Esophagus muscularis mucosa (tissue), 4 donors: ENCODE measurements around the gene SPOCD1.
"Not testable (repeated sequence)": the region's sequence is repeated elsewhere in the genome, so short reads cannot be mapped to it uniquely, and the experiment has no call there.

ENCODE experiments used
- CTCF ChIP-seq, 3 experiments: fragments of 200-600 bp in 2 of 3; fragments of 450-650 bp in 1 of 3; sonication (generic) in 2 of 3; IDR thresholded peaks; one replicate each; pipeline ENCODE4 v1.5.1; 2017 to 2019; ENCODE audit warnings: antibody characterized with exemption in 3 of 3, mild to moderate bottlenecking in 2 of 3, moderate library complexity in 1 of 3
- EP300 ChIP-seq: sonication (generic); formaldehyde crosslinking; IDR thresholded peaks from one replicate; pipeline ENCODE4 v1.6.1; 2017; ENCODE audit warnings: antibody characterized with exemption
- POLR2A ChIP-seq: fragments of 450-650 bp; IDR thresholded peaks from one replicate; pipeline ENCODE4 v1.6.1; 2017; ENCODE audit warnings: antibody characterized with exemption, moderate library complexity, mild to moderate bottlenecking, low read depth
- POLR2AphosphoS5 ChIP-seq, 2 donors: sonication (generic); formaldehyde crosslinking; IDR thresholded peaks; one replicate each; pipeline ENCODE4 v1.6.1; 2017; ENCODE audit warnings: antibody characterized with exemption in 2 of 2

DNA sequence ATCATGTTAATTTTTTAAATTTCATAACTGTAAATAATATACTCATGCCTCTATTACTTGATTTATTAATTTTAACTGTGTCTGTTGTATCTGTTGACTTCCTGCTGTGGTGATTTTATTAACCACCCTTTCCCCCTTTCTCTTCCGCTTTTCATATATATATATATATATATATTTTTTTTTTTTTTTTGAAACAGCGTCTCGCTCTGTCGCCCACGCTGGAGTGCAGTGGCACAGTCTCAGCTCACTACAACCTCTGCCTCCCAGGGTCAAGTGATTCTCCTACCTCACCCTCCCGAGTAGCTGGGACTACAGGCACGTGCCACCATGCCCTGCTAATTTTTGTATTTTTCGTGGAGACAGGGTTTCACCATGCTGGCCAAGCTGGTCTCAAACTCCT is 1.1 kb upstream of the SPOCD1 start:
- not testable (repeated sequence) for TF ChIP-seq CTCF (IDR thresholded peaks at IDR 0.05); EP300; POLR2AphosphoS5 (IDR thresholded peaks at IDR 0.05); POLR2A
